Neural progenitor cell (in vitro differentiated cells): ENCODE results near the gene IKZF5. TPM values are rescaled to one million over a fixed set of nuclear protein-coding genes. Genes with fewer than 3 reads are reported as not detected.

Experiments used
- DNase-seq: peaks from one replicate; pipeline ENCODE4 v3.0.0-alpha.2; 2016; ENCODE audit warnings: low spot score
- H2AFZ ChIP-seq: fragments of 200-600 bp; sonication (generic); replicated peaks from 2 replicates; pipeline ENCODE4 v1.6.1; 2016; ENCODE audit warnings: antibody characterized with exemption
- H3F3A ChIP-seq: fragments of 200-600 bp; sonication (generic); 2 replicates; pipeline ENCODE4 v1.6.1; 2016; ENCODE audit warnings: antibody characterized with exemption, low read depth
- H3K27ac ChIP-seq: fragments of 200-600 bp; sonication (generic); 2 replicates; pipeline ENCODE4 v1.5.1; 2016; ENCODE audit warnings: mild to moderate bottlenecking
- H3K27me3 ChIP-seq: fragments of 200-600 bp; sonication (generic); 2 replicates; pipeline ENCODE4 v1.6.1; 2016; ENCODE audit warnings: mild to moderate bottlenecking, moderate library complexity
- H3K36me3 ChIP-seq: fragments of 200-600 bp; sonication (generic); 2 replicates; pipeline ENCODE4 v1.5.1; 2016
- H3K4me1 ChIP-seq: fragments of 200-600 bp; sonication (generic); 2 replicates; pipeline ENCODE4 v1.6.1; 2016; ENCODE audit warnings: mixed run types
- H3K4me2 ChIP-seq: fragments of 200-600 bp; sonication (generic); 2 replicates; pipeline ENCODE4 v1.6.1; 2016
- H3K4me3 ChIP-seq: fragments of 200-600 bp; sonication (generic); 2 replicates; pipeline ENCODE4 v1.5.1; 2016
- H3K79me2 ChIP-seq: fragments of 200-600 bp; sonication (generic); 2 replicates; pipeline ENCODE4 v1.6.1; 2016; ENCODE audit warnings: low read depth
- H3K9ac ChIP-seq: fragments of 200-600 bp; sonication (generic); 2 replicates; pipeline ENCODE4 v1.6.1; 2016
- H3K9me3 ChIP-seq: fragments of 200-600 bp; sonication (generic); 2 replicates; pipeline ENCODE4 v1.5.1; 2016; ENCODE audit warnings: low read depth
- H4K20me1 ChIP-seq: fragments of 200-600 bp; sonication (generic); 2 replicates; pipeline ENCODE4 v1.6.1; 2016; ENCODE audit warnings: low read depth
- H3K27ac Mint-ChIP-seq: 3 replicates; pipeline ENCODE4 v1.8.0; 2021; ENCODE audit warnings: mixed read lengths
- H3K27me3 Mint-ChIP-seq: 2 replicates; pipeline ENCODE4 v1.8.0; 2022; ENCODE audit warnings: low read depth, mild to moderate bottlenecking, inconsistent platforms, moderate library complexity, mixed read lengths; ENCODE audit not compliant: insufficient read depth
- H3K36me3 Mint-ChIP-seq: 3 replicates; pipeline ENCODE4 v1.8.0; 2021; ENCODE audit warnings: mixed read lengths
- H3K4me1 Mint-ChIP-seq: 3 replicates; pipeline ENCODE4 v1.8.0; 2021; ENCODE audit warnings: mixed read lengths
- H3K4me3 Mint-ChIP-seq: 3 replicates; pipeline ENCODE4 v1.8.0; 2021; ENCODE audit warnings: mild to moderate bottlenecking, moderate library complexity, mixed read lengths
- H3K9me3 Mint-ChIP-seq: 3 replicates; pipeline ENCODE4 v1.8.0; 2020; ENCODE audit warnings: mixed read lengths
- CTCF ChIP-seq: fragments of 200-600 bp; sonication (generic); IDR thresholded peaks from 2 replicates; pipeline ENCODE4 v1.5.1; 2017; ENCODE audit warnings: antibody characterized with exemption, mild to moderate bottlenecking
- EZH2 ChIP-seq: fragments of 200-600 bp; sonication (generic); IDR thresholded peaks from 2 replicates; pipeline ENCODE4 v1.6.1; 2017; ENCODE audit warnings: antibody characterized with exemption, mild to moderate bottlenecking, moderate library complexity
- EZH2phosphoT487 ChIP-seq: fragments of 200-600 bp; sonication (generic); IDR thresholded peaks from 2 replicates; pipeline ENCODE4 v1.6.1; 2017; ENCODE audit warnings: antibody characterized with exemption
- total RNA-seq: library from RNA; depleted of rRNA; stranded (reverse); fragments of >200 nt; gene quantifications from 2 replicates; pipeline ENCODE4 v1.2.3, GENCODE V29; 2015; ENCODE audit warnings: low replicate concordance

The IKZF5 gene
- total RNA-seq, 1 donor from 2014 or later, result 10.7 TPM

- H3K27me3 ChIP-seq, result no peaks in the 10 kb centered on the region
- no peaks in the 10 kb centered on the region for H3K79me2 ChIP-seq
- no peaks in the 10 kb centered on the region for H3K27me3 Mint-ChIP-seq
- H3K9ac ChIP-seq, result no peak overlapping the region
- H3K27ac Mint-ChIP-seq, result no peak overlapping the region
- H3K4me1 Mint-ChIP-seq, result no peaks in the 10 kb centered on the region
- H3F3A ChIP-seq, result no peaks in the 10 kb centered on the region
- TF ChIP-seq EZH2 (no peak), EZH2phosphoT487 (no peak), CTCF (no peak)
- no peak for DNase-seq
- no peaks in the 10 kb centered on the region for H4K20me1 ChIP-seq
- H3K4me1 ChIP-seq, result no peaks in the 10 kb centered on the region
- H3K36me3 Mint-ChIP-seq, result no peaks in the 10 kb centered on the region
- no peaks in the 10 kb centered on the region for H3K36me3 ChIP-seq
- H3K9me3 Mint-ChIP-seq, result peaks cover 17% of the 10 kb centered on the region
- no peak overlapping the region for H3K4me3 Mint-ChIP-seq
- no peak overlapping the region for H3K27ac ChIP-seq
- no peak overlapping the region for H3K4me3 ChIP-seq
- H3K9me3 ChIP-seq, result no peaks in the 10 kb centered on the region
- no peak overlapping the region for H3K4me2 ChIP-seq
- no peak overlapping the region for H2AFZ ChIP-seq
These were observed 41.7 kb downstream of the IKZF5 start for GRCh38 chr10:122966879-122967278.

- Histone ChIP-seq H3K9ac (no peak overlapping the region), H4K20me1 (no peaks in the 10 kb centered on the region), H3K27me3 (no peaks in the 10 kb centered on the region), H3K4me3 (no peak overlapping the region), H3K4me2 (no peak overlapping the region), H3K9me3 (no peaks in the 10 kb centered on the region), H3K27ac (no peak overlapping the region), H3F3A (no peaks in the 10 kb centered on the region), H3K79me2 (no peaks in the 10 kb centered on the region), H3K4me1 (no peaks in the 10 kb centered on the region), H2AFZ (no peak overlapping the region), H3K36me3 (no peaks in the 10 kb centered on the region)
- H3K9me3 Mint-ChIP-seq, result peaks cover 17% of the 10 kb centered on the region
- H3K36me3 Mint-ChIP-seq, result no peaks in the 10 kb centered on the region
- no peak for DNase-seq
- TF ChIP-seq EZH2phosphoT487, result no peak
- no peak for TF ChIP-seq EZH2
- no peak for TF ChIP-seq CTCF
- no peak overlapping the region for H3K27ac Mint-ChIP-seq
- no peaks in the 10 kb centered on the region for H3K4me1 Mint-ChIP-seq
- no peaks in the 10 kb centered on the region for H3K27me3 Mint-ChIP-seq
- no peak overlapping the region for H3K4me3 Mint-ChIP-seq
These were observed 46.2 kb downstream of the IKZF5 start for GRCh38 chr10:122962405-122962804.

GRCh38 chr10:122957474-122957873 lies 51.1 kb downstream of the IKZF5 start:
- Mint-ChIP-seq H3K9me3 (no peaks in the 10 kb centered on the region), H3K27ac (no peak overlapping the region), H3K4me1 (peaks cover 16% of the 10 kb centered on the region), H3K27me3 (peaks cover 2% of the 10 kb centered on the region), H3K4me3 (no peak overlapping the region), H3K36me3 (peaks cover 4% of the 10 kb centered on the region)
- Histone ChIP-seq H3K9me3 (no peaks in the 10 kb centered on the region), H3K4me1 (peaks cover 4% of the 10 kb centered on the region), H4K20me1 (no peaks in the 10 kb centered on the region), H3K4me3 (no peak overlapping the region), H3K79me2 (peaks cover 11% of the 10 kb centered on the region), H3K36me3 (no peaks in the 10 kb centered on the region), H3F3A (no peaks in the 10 kb centered on the region), H3K27ac (no peak overlapping the region), H3K9ac (no peak overlapping the region), H3K4me2 (no peak overlapping the region), H2AFZ (no peak overlapping the region), H3K27me3 (peaks cover 19% of the 10 kb centered on the region)
- TF ChIP-seq EZH2phosphoT487 (no peak), EZH2 (no peak), CTCF (no peak)
- no peak for DNase-seq
